Measurements from ENCODE around the gene SPIRE2. TPM values are rescaled to one million over a fixed set of nuclear protein-coding genes. Genes with fewer than 3 reads are reported as not detected.
A peak's percentile ranks its signal among the peaks of the same experiment; 100 is the strongest.
"Not testable (repeated sequence)": the region's sequence is repeated elsewhere in the genome, so short reads cannot be mapped to it uniquely, and the experiment has no call there.

The SPIRE2 gene
- total RNA-seq, 1 donor from 2014 or later, result 1.7 TPM

GRCh38 chr16:89863741-89864526 lies 35.7 kb downstream of the SPIRE2 start:
- no peak for DNase-seq (ENCODE audit: low spot score)

- DNase-seq (ENCODE audit: low spot score), result no peak
Observed at GRCh38 chr16:89864527-89864820, 36.2 kb downstream of the SPIRE2 start.

GRCh38 chr16:89867918-89868317 lies 39.6 kb downstream of the SPIRE2 start:
- no peak for DNase-seq (ENCODE audit: low spot score)

- DNase-seq (ENCODE audit: low spot score), result no peak
Observed at GRCh38 chr16:89869911-89870310, 41.6 kb downstream of the SPIRE2 start.

- no peak for DNase-seq (ENCODE audit: low spot score)
Observed at GRCh38 chr16:89870440-89870839, 42.2 kb downstream of the SPIRE2 start.

- DNase-seq (ENCODE audit: low spot score), result no peak
Observed at GRCh38 chr16:89871895-89872294, 43.6 kb downstream of the SPIRE2 start.

- DNase-seq (ENCODE audit: low spot score), result peak; percentile 96
Observed at GRCh38 chr16:89873109-89873971, 45.1 kb downstream of the SPIRE2 start, which contains the start of gene TCF25. TCF25 (plus strand) TSS chr16:89873592; CDS start chr16:89873668, 76 bp downstream.

- peak; percentile 99 for DNase-seq (ENCODE audit: low spot score)
Observed at GRCh38 chr16:89873972-89874689, 45.9 kb downstream of the SPIRE2 start.

GRCh38 chr16:89879123-89879522 lies 50.8 kb downstream of the SPIRE2 start:
- not testable (repeated sequence) for DNase-seq (ENCODE audit: low spot score)

- no peak for DNase-seq (ENCODE audit: low spot score)
Observed at GRCh38 chr16:89880477-89881367, 52.4 kb downstream of the SPIRE2 start.

- no peak for DNase-seq (ENCODE audit: low spot score)
Observed at GRCh38 chr16:89881368-89881730, 53.1 kb downstream of the SPIRE2 start.

- no peak for DNase-seq (ENCODE audit: low spot score)
Observed at GRCh38 chr16:89883346-89884040, 55.2 kb downstream of the SPIRE2 start.

- DNase-seq (ENCODE audit: low spot score), result no peak
Observed at GRCh38 chr16:89884041-89884421, 55.8 kb downstream of the SPIRE2 start.

- DNase-seq (ENCODE audit: low spot score), result no peak
Observed at GRCh38 chr16:89887243-89887642, 59.0 kb downstream of the SPIRE2 start.

- DNase-seq (ENCODE audit: low spot score), result no peak
Observed at GRCh38 chr16:89890200-89890599, 61.9 kb downstream of the SPIRE2 start.

- DNase-seq (ENCODE audit: low spot score), result no peak
Observed at GRCh38 chr16:89890886-89891657, 62.8 kb downstream of the SPIRE2 start.

GRCh38 chr16:89892055-89892630 lies 63.9 kb downstream of the SPIRE2 start:
- DNase-seq (ENCODE audit: low spot score), result no peak

GRCh38 chr16:89892635-89893034 lies 64.4 kb downstream of the SPIRE2 start:
- DNase-seq (ENCODE audit: low spot score), result no peak
